NCI-H69 (cell line): ENCODE measurements around the gene SP140.
"Not testable (repeated sequence)": the region's sequence is repeated elsewhere in the genome, so short reads cannot be mapped to it uniquely, and the experiment has no call there.

Experiments used
- DNase-seq: peaks from one replicate; lab custom pipeline; 2025; lab: John Stamatoyannopoulos, UW

The SP140 gene

GRCh38 chr2:230289311-230289710 is 63.8 kb downstream of the SP140 start:
- DNase-seq, result not testable (repeated sequence)

DNA sequence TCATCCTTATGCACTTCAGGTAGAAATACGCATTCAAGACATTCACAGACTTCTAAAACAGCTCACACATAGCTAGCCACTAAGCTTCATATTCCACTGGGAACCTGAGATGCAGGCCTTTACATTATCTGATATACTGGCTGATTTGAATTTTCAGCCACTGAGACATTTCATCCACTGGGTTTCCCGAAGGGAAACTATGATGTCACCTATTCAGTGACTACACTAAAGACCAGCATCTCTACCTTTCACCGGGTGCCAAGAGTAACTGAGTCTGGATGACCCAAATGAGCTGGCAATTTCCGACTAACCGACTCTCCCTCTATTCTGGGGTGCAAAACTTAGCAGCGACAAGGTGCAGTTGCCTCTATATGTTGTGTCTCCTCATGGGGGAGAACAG is 69.7 kb downstream of the SP140 start:
- no peak for DNase-seq

DNA sequence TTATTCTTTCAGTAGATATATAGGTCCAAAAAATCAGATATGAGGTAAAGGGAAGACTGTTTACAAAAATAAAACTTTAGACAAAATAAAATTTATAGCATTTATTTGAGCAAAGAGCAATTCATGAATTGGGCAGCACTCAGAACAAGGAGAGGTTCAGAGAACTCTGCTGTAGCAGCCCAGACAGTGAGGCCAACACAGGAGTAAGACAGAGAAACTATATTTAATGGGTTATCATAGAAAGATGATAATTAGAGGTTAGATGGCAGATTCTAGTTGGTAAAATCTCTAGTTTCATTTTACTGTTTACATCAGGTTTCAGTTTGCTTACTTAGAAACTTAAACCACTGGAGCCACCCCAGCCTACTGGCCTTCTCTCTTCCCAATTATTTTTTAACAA is 71.4 kb downstream of the SP140 start:
- no peak for DNase-seq

GRCh38 chr2:230299618-230300017 is 74.1 kb downstream of the SP140 start:
- DNase-seq, result no peak

DNA sequence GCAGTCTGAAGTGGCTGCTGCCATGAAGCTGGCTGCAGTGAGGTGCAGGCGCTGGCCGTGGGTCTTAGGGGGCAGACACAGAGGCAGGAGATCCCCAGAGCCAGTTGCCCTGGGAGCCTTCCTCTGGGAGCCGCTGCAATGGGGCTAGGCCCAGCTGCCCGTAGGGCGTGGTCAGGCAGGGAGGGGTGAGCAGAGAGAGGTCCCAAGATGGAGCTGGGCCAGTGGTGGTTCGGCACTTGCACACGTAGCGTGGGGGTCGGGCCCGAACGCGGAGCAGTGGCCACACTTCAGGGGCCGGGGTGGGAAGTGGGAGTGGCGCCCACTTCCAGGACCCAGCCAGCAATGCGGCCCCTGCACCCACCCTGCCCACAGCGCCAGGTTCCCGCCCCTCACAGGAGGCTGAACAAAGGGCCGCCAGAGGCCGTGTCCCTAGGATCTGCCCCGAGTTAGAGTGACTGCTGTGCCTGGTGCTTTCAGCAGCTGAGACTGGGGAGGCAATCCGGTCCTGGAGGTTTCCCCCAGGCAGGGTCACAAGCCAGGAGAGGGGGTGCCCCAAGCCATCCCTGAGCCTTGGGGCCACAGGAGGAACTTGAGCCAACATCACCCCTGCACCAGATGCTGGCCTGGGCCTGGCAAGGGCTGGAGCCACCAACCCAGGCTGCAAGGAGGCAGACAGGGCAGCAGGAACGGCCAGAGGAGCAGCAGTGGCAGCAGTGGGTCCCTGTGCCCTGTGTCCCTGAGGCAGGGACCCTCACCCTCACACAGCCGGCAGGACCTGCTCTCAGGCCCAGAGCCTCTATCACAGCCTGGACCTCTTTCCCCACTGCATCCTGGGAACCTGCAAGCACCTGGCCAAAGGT is 80.1 kb downstream of the SP140 start:
- DNase-seq, result no peak

GRCh38 chr2:230306474-230306873 is 80.9 kb downstream of the SP140 start:
- no peak for DNase-seq

- no peak for DNase-seq
Measured at GRCh38 chr2:230307485-230307884, 81.9 kb downstream of the SP140 start.

DNA sequence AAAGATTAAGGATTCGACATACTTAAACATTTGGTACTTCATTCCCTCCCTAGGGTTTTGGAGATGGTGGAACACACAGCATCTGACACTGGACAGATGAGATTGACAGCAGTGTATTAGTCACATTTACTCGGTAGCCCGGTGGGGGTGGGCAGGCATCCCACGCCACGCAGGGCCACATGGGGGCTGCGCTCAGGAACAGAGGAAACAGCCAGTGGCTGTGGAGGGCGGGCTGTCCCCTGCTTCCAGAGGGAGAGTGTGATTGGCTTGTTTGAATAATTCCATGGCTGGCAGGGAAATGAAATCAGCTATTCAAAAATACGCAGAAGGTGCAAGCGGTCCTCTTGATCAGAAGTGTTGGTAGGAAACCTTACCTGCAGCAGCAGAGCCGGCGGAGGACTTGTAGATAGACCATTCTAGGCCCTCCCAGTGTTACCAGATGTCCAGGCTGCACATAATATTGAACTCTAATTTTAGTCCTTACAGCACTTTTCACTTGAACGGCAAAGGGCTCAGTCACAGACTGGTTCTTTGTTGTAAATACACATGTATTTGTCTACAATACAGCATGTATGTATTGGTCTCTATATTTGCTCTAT is 83.0 kb downstream of the SP140 start:
- no peak for DNase-seq

DNA sequence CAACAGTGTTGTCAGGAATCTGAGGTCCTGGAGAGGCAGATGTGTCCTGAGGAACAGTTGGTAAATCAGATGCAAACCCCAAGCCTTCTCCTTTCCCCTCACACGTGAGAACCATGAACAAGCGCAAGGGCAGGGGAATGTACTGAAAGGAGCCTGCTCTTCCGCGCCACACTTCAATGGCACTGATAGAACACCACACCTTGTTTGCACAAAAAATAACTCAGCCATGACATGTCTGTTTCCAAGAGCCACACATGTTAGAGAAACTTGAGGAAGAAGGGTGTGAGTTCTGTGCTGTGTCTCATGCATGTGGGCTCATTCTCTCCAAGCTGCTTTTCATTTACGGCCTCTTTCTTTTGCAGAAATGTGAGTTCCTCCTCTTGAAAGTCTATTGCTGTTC is 85.3 kb downstream of the SP140 start:
- DNase-seq, result not testable (repeated sequence)

DNA sequence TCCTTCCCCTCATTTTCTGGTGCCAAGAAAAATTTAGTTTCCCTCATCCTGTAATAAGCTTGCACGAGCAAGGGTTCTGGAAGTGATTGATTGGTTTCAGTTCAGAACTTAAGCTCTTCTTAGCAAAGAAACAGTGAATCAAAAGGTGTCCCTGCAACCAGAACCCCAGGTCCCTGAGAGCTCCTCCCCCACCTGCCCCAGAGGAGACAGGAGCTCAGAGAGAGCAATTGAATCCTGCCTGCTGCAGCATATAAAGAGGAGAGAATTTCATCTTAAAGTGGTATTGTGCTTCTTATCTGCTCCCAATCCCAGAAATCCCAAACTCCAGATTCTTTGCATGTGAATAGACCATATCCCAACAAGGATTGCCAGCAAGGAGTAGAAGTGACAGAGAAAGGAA is 86.1 kb downstream of the SP140 start:
- DNase-seq, result not testable (repeated sequence)

DNA sequence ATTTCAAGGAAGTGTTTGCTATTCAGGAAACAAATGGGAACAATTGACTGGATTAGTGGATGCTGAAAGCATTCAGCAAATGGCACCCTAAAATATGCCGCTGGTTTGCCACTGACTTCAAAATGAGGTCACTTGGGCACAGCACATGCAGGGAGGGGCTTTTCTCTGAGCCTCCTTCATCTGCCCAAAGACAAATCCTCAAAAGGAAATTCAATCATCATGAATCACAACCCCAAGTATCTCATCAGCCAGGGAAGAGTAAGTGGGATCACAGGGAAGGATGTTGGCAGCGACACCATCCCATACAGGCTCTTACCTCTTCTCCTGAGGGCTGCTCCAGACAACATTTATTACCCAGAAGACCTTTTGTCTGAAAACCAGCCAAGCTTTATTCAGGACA is 87.1 kb downstream of the SP140 start:
- no peak for DNase-seq

GRCh38 chr2:230317366-230317765 is 91.8 kb downstream of the SP140 start:
- DNase-seq, result no peak

DNA sequence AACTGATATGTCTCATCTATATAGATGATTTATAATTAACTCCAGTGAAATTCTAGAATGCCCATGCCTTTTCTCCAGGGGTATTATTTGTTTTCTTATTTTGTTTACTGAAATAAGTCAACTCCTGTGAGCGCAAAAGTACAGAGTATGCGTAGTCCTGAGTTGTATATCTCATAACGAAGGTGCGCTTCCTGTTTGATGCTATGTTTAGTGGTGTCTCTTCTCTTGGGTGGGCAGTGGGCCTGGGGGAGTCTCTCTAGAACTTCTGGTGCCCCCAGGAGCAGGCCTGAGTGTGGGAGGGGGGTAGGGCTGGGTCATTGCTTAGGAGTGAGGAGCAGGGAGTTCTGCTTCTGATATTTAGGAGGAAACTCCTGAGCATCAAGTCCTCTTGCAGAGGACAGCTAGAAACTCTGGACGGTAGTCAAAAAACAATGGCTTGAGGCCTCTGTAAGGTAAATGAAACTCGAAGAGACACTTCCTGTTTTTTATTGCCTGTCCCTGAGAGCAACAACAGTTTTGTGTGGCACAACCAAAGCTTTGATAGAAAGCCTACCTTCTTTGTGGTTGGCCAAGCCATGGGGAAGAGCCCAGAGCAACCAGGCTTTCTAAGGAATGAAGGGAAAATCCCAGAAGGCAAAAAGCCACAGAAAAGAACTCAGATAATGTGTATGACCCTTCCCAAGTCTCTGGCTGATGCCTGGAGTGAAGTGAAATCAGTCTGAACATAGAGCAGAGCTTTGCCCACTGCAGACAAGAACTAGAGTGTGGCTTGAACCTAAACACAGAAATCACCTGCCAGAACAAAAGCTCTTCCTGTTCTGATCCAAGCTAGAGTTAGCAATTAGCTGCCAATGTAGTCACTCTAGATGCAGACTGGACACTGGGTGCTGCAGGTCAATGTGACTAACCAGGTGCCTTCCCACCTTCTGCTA is 92.9 kb downstream of the SP140 start:
- no peak for DNase-seq

- DNase-seq, result no peak
Measured at GRCh38 chr2:230319211-230319862, 93.8 kb downstream of the SP140 start.

GRCh38 chr2:230321031-230321430 is 95.5 kb downstream of the SP140 start:
- DNase-seq, result no peak

DNA sequence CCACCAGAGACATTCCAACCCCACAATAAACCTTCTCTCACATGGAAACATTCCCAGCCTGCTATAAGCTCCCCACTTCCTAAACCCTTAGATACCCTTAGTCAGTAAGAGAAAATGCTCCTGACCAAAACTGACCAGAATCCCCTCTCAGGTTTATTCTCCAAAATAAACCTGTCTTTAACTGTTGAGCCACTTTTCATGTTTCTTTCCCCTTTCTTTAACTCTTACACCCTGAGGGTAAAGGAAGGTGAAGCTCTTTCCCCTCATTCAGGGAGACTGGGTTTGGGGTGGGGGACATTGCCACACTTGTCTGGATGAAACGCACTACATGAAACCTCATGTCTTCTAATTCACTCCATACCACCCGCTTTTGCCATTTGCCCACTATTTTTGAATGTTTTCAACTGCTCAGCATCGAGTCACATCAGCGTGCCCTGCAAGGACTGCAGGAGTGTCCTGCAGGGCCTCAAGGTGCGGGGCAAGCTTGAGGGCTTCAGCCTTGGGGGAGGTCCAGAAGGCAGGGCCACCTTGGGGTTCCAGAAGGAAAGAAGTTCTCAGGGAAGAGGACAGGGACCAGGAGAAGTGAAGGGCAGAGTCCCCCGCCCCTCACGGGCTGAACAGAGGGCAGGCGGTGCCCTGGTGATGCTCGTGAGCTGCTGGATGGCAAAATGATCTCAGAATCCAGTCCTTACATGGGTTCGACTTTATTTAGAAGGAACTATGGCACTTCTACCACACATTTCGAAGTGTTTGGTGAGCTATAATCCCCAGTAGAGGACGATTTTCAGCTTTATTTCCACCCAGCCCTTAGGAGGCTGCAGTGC is 97.2 kb downstream of the SP140 start:
- no peak for DNase-seq

GRCh38 chr2:230323385-230324106 is 98.0 kb downstream of the SP140 start:
- DNase-seq, result no peak

GRCh38 chr2:230324503-230324902 is 99.0 kb downstream of the SP140 start:
- DNase-seq, result no peak

DNA sequence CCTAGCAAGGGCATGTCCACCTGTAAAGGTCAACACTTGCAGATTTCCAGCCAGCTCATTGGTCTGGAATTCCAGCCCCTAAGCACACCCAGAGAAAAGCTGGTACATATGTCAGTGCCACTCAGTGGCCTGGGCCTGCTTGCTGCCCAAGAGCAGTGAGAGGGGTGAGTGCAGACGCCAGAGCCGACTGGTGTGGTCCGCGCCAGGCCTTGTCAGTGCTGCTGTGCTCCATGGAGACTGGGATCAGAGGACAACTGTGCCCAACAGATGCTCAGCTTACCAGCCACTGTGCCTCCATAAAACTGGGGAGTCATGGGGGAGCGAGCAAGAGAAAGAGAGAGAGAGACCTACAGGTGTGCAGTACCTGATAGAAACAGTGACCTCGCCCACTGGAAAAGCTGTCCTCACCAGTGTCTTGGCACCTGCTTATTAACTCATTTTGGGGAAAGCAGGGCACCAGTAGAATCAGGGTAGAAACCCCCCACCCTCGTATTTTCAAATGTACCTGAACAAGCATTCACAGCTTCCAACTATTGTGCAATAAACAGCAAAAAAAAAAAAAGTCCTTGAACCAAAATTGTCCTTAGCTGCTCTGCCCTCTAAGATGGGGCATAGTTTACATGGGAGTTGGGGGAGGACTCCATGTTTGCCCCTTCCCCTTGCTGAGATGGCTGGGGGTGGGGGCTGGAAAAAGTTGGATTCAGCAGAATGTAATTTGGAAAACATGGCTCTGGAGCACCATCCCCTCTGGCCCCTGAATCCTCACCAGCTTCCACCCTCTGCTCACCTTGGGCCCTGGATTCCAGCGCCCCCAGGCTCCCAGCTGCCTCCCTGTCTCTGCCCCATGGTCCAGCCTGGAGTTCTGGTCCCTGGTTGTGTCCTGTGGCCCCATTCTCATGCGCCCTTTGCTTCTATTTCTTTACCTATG is 100.0 kb downstream of the SP140 start:
- DNase-seq, result no peak
